Activated effector memory CD4-positive, alpha-beta T cell treated with Interleukin-2 at 50 U/mL for 16 hours (primary cell): ENCODE measurements around the gene MOV10L1.
"Not testable (repeated sequence)": the region's sequence is repeated elsewhere in the genome, so short reads cannot be mapped to it uniquely, and the experiment has no call there.

Experiments
- DNase-seq: peaks from one replicate; pipeline ENCODE4 v3.0.0-alpha.2; 2020

Gene MOV10L1

GRCh38 chr22:50165436-50166123, 75.8 kb downstream of the MOV10L1 start:
- DNase-seq: no peak

- no peak for DNase-seq
These were observed 78.1 kb downstream of the MOV10L1 start for GRCh38 chr22:50167689-50168489.

- DNase-seq: not testable (repeated sequence)
These were observed 78.8 kb downstream of the MOV10L1 start for GRCh38 chr22:50168490-50169180.

GRCh38 chr22:50169181-50169759, 79.5 kb downstream of the MOV10L1 start:
- DNase-seq: no peak

GRCh38 chr22:50169774-50170341, 80.1 kb downstream of the MOV10L1 start:
- no peak for DNase-seq

GRCh38 chr22:50170453-50171318, 80.9 kb downstream of the MOV10L1 start, which contains the start of gene PANX2:
Gene PANX2, plus strand, starts transcription at chr22:50170731. Its CDS starts 0 bp downstream, at chr22:50170731.
- DNase-seq: no peak

- no peak for DNase-seq
These were observed 81.6 kb downstream of the MOV10L1 start for GRCh38 chr22:50171319-50171964.

GRCh38 chr22:50171965-50172421, 82.2 kb downstream of the MOV10L1 start:
- no peak for DNase-seq

- DNase-seq: no peak
These were observed 83.6 kb downstream of the MOV10L1 start for GRCh38 chr22:50173311-50173982.

GRCh38 chr22:50173983-50174355, 84.2 kb downstream of the MOV10L1 start:
- DNase-seq: no peak

- DNase-seq: no peak
These were observed 84.8 kb downstream of the MOV10L1 start for GRCh38 chr22:50174382-50175190.

- no peak for DNase-seq
These were observed 85.3 kb downstream of the MOV10L1 start for GRCh38 chr22:50175191-50175461.

- no peak for DNase-seq
These were observed 86.4 kb downstream of the MOV10L1 start for GRCh38 chr22:50175921-50176849.

- no peak for DNase-seq
These were observed 87.2 kb downstream of the MOV10L1 start for GRCh38 chr22:50176850-50177536.

- no peak for DNase-seq
These were observed 88.0 kb downstream of the MOV10L1 start for GRCh38 chr22:50177537-50178470.

- DNase-seq: no peak
These were observed 88.7 kb downstream of the MOV10L1 start for GRCh38 chr22:50178471-50178864.
